Uterus (tissue), 4 donors: ENCODE data around the gene SSBP2. TPM values are rescaled to one million over a fixed set of nuclear protein-coding genes. Genes with fewer than 3 reads are reported as not detected.

Experiments used
- DNase-seq, 2 donors: peaks; one replicate each; pipeline ENCODE4 v3.0.0-alpha.2; 2019 to 2020
- H3K27ac ChIP-seq, 2 donors: fragments of 200-600 bp; sonication (generic); 1 replicate in 1 of 2; 2 replicates in 1 of 2; pipeline ENCODE4 v1.5.1; 2016 to 2018
- H3K27me3 ChIP-seq, 2 donors: fragments of 200-600 bp; sonication (generic); one replicate each; pipeline ENCODE4 v1.5.1; 2018 to 2019; ENCODE audit warnings: control low read depth in 1 of 2
- H3K36me3 ChIP-seq, 2 donors: fragments of 200-600 bp; sonication (generic); one replicate each; pipeline ENCODE4 v1.5.1; 2019; ENCODE audit warnings: control low read depth in 1 of 2
- H3K4me1 ChIP-seq, 2 donors: fragments of 200-600 bp; sonication (generic); one replicate each; pipeline ENCODE4 v1.5.1; 2018 to 2019; ENCODE audit warnings: control low read depth in 1 of 2
- H3K4me3 ChIP-seq, 2 donors: fragments of 200-600 bp; sonication (generic); 1 replicate in 1 of 2; 2 replicates in 1 of 2; pipeline ENCODE4 v1.5.1; 2018 to 2019; ENCODE audit warnings: mild to moderate bottlenecking in 1 of 2
- H3K9me3 ChIP-seq, 2 donors: fragments of 200-600 bp; sonication (generic); one replicate each; pipeline ENCODE4 v1.5.1; 2019; ENCODE audit warnings: control low read depth in 1 of 2
- POLR2A ChIP-seq, 2 donors: fragments of 450-650 bp; IDR thresholded peaks; one replicate each; pipeline ENCODE4 v1.6.1; 2016; ENCODE audit warnings: antibody characterized with exemption in 2 of 2, mild to moderate bottlenecking in 1 of 2, moderate library complexity in 1 of 2
- intact Hi-C: fragments of 100-400 bp; cut with DNase I; formaldehyde crosslinking; loops from one replicate; pipeline ENCODE4 v1.15.1; 2023; ENCODE audit warnings: low total_unique reads
- total RNA-seq, 4 donors: library from RNA; depleted of rRNA in 3 of 4; stranded (reverse); fragments of >200 nt in 3 of 4; gene quantifications; one replicate each; pipeline versions ENCODE4 v1.1.0 to v1.2.4, GENCODE V29; 2014 to 2023
- TF ChIP-seq, protein P1 (sequence below), 4 experiments: fragments of 200-600 bp in 2 of 4; fragments of 450-650 bp in 2 of 4; sonication (generic) in 2 of 4; IDR thresholded peaks; one replicate each; pipeline ENCODE4 v1.5.1; 2016 to 2019; ENCODE audit warnings: antibody characterized with exemption in 4 of 4, mild to moderate bottlenecking in 2 of 4, moderate library complexity in 1 of 4
- donor health status: DM: yes; HTN: yes; CAD: no.

The SSBP2 gene
- total RNA-seq, 4 donors from 2014 or later, result 22.0 to 204 (median 90.9) TPM

DNA sequence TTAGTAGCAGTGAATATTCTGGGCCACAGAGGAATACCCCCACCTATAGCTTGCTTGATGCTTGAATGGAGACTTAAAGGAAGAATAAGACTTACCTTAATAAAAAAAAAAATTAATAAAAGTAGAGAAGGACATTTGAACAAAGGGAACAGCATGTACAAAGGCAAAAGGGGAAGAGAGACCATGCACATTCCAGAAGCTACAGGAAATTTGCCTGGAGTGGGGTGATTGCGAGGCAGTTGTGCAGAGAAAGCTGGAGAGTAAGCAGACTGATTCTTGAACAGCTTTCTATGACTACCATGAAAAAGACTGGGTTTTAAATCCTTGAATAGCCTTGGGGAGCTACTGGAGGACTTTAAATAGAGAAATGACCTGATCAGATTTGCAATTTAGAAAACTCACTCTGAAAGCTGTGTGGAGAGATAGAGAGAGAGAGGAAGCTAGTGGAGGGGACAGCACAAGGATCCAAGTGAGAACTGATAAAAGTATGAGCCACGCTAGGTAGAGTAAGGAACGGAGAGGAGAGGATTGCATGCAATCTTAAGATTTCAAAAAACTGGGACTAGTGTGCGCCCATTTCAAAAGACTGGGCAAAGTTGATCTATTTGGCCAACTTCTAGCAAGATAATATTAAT, 12.5 kb upstream of the SSBP2 start:
- Histone ChIP-seq H3K27ac (no peak overlapping the region), H3K4me1 (no peaks in the 10 kb centered on the region), H3K4me3 (no peak overlapping the region), H3K27me3 (no peaks in the 10 kb centered on the region), H3K36me3 (no peaks in the 10 kb centered on the region), H3K9me3 (no peaks in the 10 kb centered on the region)
- TF ChIP-seq, protein P1, sequence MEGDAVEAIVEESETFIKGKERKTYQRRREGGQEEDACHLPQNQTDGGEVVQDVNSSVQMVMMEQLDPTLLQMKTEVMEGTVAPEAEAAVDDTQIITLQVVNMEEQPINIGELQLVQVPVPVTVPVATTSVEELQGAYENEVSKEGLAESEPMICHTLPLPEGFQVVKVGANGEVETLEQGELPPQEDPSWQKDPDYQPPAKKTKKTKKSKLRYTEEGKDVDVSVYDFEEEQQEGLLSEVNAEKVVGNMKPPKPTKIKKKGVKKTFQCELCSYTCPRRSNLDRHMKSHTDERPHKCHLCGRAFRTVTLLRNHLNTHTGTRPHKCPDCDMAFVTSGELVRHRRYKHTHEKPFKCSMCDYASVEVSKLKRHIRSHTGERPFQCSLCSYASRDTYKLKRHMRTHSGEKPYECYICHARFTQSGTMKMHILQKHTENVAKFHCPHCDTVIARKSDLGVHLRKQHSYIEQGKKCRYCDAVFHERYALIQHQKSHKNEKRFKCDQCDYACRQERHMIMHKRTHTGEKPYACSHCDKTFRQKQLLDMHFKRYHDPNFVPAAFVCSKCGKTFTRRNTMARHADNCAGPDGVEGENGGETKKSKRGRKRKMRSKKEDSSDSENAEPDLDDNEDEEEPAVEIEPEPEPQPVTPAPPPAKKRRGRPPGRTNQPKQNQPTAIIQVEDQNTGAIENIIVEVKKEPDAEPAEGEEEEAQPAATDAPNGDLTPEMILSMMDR (IDR thresholded peaks at IDR 0.05), result no peak
- no peak for TF ChIP-seq POLR2A (IDR thresholded peaks at IDR 0.05)
- intact Hi-C loops, result no loop called here
- DNase-seq, result no peak

DNA sequence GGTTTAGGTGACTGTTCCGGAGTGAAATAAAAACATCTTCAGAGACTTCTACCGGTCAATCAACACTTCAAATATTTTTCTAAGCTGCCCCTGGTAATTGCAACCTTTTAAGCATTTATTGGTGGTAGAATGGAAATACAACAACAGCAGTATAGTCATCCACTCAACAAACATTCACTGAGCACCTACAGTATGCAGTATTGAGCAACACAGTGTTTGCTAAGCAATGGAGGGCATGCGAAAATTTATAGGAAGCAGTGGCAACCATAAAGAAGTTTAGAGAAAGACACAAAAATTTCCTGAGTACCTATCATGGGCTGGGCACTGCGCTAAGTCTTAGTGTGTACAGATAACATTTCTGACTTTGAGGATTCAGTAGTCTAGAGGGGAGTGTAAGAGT, 12.0 kb upstream of the SSBP2 start:
- no peak for TF ChIP-seq POLR2A (IDR thresholded peaks at IDR 0.05)
- TF ChIP-seq, protein P1 (IDR thresholded peaks at IDR 0.05), result no peak
- Histone ChIP-seq H3K27ac (no peak overlapping the region), H3K9me3 (no peaks in the 10 kb centered on the region), H3K27me3 (no peaks in the 10 kb centered on the region), H3K4me1 (no peaks in the 10 kb centered on the region), H3K4me3 (no peak overlapping the region), H3K36me3 (no peaks in the 10 kb centered on the region)
- no peak for DNase-seq
- intact Hi-C loops, result no loop called here

DNA sequence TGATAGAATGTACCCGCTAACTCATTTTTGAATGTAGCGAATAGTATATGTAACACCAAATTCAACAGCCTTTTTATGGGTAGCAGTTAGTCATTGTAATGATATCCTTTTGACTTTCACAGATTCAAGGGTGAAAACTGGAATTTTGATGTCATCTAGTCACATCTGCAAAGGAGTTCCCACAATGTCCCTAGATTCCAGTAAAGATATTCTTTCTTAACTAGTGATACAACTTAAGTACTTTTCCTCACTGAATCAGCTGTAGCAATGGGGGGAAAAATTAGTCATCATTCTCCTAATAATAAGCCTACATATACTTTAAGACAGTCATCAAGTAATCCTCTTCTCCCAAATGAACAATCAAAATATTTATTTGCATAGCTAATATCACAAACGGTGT, 11.5 kb upstream of the SSBP2 start:
- H3K27me3 ChIP-seq, result no peaks in the 10 kb centered on the region
- H3K9me3 ChIP-seq, result no peaks in the 10 kb centered on the region
- TF ChIP-seq POLR2A (IDR thresholded peaks at IDR 0.05), result no peak
- TF ChIP-seq, protein P1 (IDR thresholded peaks at IDR 0.05), result no peak
- H3K4me3 ChIP-seq, result no peak overlapping the region
- H3K4me1 ChIP-seq, result no peaks in the 10 kb centered on the region
- intact Hi-C loops, result no loop called here
- no peaks in the 10 kb centered on the region for H3K36me3 ChIP-seq
- no peak for DNase-seq
- no peak overlapping the region for H3K27ac ChIP-seq

DNA sequence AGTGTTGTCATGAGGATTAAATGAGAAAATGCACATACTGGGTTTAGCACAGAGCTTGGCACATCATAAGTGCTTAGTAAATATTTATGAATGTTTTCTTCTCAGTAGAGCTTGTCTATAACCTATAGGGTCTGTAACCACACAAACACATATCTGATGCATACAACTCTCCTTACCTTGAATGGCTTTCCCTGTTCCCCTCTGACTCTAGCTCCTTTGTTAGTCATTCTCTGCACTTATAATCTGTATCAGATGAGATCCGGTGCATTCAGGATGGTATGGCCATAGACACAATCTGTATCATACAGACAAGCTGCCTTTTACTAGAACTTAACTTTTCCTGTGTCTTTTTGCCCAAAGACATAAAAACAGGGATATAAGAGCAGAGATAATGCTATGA, 11.1 kb upstream of the SSBP2 start:
- intact Hi-C loops, result no loop called here
- Histone ChIP-seq H3K4me3 (no peak overlapping the region), H3K36me3 (no peaks in the 10 kb centered on the region), H3K4me1 (no peaks in the 10 kb centered on the region), H3K27ac (no peak overlapping the region), H3K27me3 (no peaks in the 10 kb centered on the region), H3K9me3 (no peaks in the 10 kb centered on the region)
- DNase-seq, result no peak
- no peak for TF ChIP-seq POLR2A (IDR thresholded peaks at IDR 0.05)
- TF ChIP-seq, protein P1 (IDR thresholded peaks at IDR 0.05), result no peak

DNA sequence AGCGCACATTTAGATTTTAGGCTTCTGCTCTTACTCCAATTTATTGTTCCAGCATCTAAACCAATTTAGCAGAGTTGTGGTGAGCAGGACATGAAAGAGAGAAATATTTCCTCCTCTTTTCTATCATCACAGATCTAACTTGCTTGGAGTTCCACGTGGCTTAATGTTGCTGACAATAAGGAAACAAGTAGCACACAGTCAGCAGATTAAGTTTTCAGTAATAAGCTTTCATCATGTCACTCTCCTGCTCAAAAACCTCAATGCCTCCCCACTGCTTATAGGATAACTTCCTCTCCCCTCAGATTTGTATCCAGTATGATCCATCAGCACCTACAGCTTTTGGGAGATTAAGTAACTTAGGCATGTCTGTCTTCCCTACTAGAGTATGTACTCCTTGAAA, 10.4 kb upstream of the SSBP2 start:
- Histone ChIP-seq H3K36me3 (no peaks in the 10 kb centered on the region), H3K4me3 (no peak overlapping the region), H3K27me3 (no peaks in the 10 kb centered on the region), H3K27ac (no peak overlapping the region), H3K9me3 (no peaks in the 10 kb centered on the region), H3K4me1 (no peaks in the 10 kb centered on the region)
- intact Hi-C loops, result no loop called here
- no peak for DNase-seq
- TF ChIP-seq POLR2A (IDR thresholded peaks at IDR 0.05), result no peak
- TF ChIP-seq, protein P1 (IDR thresholded peaks at IDR 0.05), result no peak
